ENCODE data around the gene RASAL3.
"Not testable (repeated sequence)": the region's sequence is repeated elsewhere in the genome, so short reads cannot be mapped to it uniquely, and the experiment has no call there.

Gene RASAL3

GRCh38 chr19:15487038-15487437 is 22.7 kb upstream of the RASAL3 start:
- H3K4me3 ChIP-seq (ENCODE audit: low read depth, low read length): no peak overlapping the region
- no peak for DNase-seq (ENCODE audit: low read depth)
- TF ChIP-seq CTCF (IDR thresholded peaks at IDR 0.05; ENCODE audit: insufficient read depth, low read depth, low read length, missing control alignments): no peak

DNA sequence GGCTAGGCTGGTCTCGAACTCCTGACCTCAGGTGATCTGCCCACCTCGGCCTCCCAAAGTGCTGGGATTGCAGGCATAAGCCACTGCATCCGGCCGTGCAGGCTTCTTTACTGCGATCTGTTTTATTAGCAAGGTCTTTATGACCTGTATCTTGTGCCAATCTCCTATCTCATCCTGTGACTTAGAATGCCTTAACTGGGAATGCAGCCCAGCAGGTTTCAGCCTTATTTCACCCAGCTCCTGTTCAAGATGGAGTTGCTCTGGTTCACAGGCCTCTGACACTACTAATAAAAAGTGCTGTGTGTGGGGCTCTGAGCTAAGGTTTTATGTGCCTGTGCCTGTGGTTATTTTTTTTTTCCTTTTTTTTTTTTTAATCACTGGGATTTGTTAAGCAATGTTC is 21.4 kb upstream of the RASAL3 start:
- not testable (repeated sequence) for H3K4me3 ChIP-seq (ENCODE audit: low read depth, low read length); DNase-seq (ENCODE audit: low read depth)

DNA sequence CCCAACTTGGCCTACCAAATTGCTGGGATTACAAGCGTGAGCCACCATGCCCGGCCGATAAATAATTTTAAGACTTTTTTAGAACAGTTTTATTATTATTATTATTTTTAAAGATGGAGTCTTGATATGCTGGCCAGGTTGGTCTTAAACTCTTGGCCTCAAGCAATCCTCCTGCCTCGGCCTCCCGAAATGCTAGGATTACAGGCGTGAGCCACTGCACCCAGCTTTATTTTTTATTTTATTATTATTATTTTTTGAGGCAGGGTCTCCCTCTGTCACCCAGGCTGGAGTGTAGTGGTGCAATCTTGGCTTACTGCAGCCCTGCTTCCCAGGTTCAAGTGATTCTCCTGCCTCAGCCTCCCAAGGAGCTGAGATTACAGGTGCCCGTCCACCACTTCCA is 16.7 kb upstream of the RASAL3 start:
- not testable (repeated sequence) for DNase-seq (ENCODE audit: low read depth); H3K4me3 ChIP-seq (ENCODE audit: low read depth, low read length)

DNA sequence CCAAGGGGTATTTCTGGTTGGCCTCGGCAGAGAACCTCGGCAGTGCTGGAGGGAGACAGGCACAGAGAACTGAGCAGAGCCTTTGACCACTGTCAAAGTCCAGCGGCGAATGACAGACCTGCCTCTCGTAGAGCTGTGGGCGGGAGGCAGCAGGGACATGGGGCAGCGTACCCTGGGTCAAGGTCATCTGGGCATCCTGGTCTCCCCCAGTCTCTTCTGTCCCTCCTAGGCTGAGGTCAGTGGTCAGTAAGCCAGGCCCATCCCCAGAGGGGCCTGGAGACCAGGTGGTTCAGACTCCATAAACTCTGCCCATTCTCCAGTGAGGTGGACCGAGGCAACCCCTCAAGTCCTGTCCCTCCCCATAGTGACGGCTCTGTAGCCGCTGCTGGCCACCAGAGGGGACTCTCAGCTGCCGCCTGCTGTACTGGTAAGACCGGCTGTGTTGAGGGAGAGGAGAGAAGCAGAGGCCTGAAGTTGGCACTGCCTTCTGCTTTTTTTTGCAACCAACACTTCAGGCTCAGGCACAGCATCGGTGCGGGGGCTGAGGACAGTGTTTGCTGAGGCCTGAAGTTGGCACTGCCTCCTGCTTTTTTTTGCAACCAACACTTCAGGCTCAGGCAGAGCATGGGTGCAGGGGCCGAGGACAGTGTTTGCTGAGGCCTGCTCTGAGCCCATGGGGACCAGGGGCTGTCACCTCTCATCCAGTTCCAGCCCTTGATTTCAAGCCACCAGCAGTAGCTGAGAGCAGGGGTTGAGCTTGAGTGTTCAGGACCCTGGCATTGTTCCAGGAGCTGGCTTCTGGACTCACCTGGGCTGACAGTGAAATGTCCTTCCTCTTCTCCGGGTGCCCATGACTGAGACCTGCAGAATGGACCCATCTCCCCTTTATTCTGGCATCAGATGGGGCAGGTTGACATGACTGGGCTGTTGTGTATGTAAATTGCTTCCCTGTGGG is 15.3 kb upstream of the RASAL3 start, which contains the start of gene PGLYRP2:
TSS of gene PGLYRP2 (minus strand) at position 111 of the 955 bp plus-strand sequence. CDS start 130 bp downstream, outside the sequence.
- no peak for DNase-seq (ENCODE audit: low read depth)
- TF ChIP-seq CTCF (IDR thresholded peaks at IDR 0.05; ENCODE audit: insufficient read depth, low read depth, low read length, missing control alignments): no peak
- no peak within 1 kb of the TSS for H3K4me3 ChIP-seq (ENCODE audit: low read depth, low read length)

DNA sequence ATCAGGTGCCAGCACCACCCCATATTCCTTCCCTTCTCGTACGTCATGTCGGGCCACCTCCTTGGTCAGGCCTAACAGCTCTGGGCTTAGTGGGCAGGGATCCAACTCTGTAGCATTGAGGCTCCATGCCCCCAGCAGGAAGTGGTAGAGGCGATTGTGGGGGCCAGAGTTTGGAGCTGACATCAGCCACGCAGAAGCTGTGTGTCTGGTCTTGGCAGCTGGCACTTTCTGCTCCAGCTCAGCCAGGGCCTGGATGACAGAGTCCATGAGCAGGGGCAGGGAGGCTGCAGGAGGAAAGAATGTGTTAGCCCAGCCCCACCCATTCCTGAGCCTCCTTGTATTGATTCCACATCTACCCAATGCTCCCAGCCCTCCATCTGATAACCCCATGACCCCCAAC is 12.0 kb upstream of the RASAL3 start:
- H3K4me3 ChIP-seq (ENCODE audit: low read depth, low read length): no peak overlapping the region
- no peak for TF ChIP-seq CTCF (IDR thresholded peaks at IDR 0.05; ENCODE audit: insufficient read depth, low read depth, low read length, missing control alignments)
- DNase-seq (ENCODE audit: low read depth): no peak

GRCh38 chr19:15475611-15476010 is 11.3 kb upstream of the RASAL3 start:
- H3K4me3 ChIP-seq (ENCODE audit: low read depth, low read length): no peak overlapping the region
- TF ChIP-seq CTCF (IDR thresholded peaks at IDR 0.05; ENCODE audit: insufficient read depth, low read depth, low read length, missing control alignments): no peak
- no peak for DNase-seq (ENCODE audit: low read depth)

- no peak for DNase-seq (ENCODE audit: low read depth)
Observed at GRCh38 chr19:15475169-15475568, 10.8 kb upstream of the RASAL3 start.

DNA sequence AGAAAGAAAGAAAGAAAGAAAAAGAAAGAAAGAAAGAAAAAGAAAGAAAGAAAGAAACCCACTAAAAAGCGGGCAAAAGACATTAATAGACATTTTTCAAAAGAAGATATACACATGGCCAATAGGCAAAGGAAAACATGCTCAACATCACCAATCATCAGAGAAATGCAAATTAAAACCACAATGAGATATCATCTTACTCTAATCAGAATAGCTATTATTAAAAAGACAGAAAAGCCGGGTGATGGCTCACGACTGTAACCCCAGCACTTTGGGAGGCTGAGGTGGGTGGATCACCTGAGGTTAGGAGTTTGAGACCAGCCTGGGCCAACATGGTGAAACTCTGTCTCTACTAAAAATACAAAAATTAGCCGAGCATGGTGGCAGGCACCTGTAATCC is 9.5 kb upstream of the RASAL3 start:
- H3K4me3 ChIP-seq (ENCODE audit: low read depth, low read length); DNase-seq (ENCODE audit: low read depth): not testable (repeated sequence)

More at GRCh38 chr19:15475169-15475568, 10.8 kb upstream of the RASAL3 start:
- H3K4me3 ChIP-seq (ENCODE audit: low read depth, low read length): no peak overlapping the region
- no peak for TF ChIP-seq CTCF (IDR thresholded peaks at IDR 0.05; ENCODE audit: insufficient read depth, low read depth, low read length, missing control alignments)
